Ishikawa (cell line): Measurements from ENCODE around the gene TNIP2.

Experiments used
- CEBPB ChIP-seq: IDR thresholded peaks from 2 replicates; pipeline ENCODE4 v1.6.1; 2012
- CREB1 ChIP-seq: IDR thresholded peaks from 2 replicates; pipeline ENCODE4 v1.6.1; 2012; ENCODE audit warnings: low read depth
- EGR1 ChIP-seq: IDR thresholded peaks from 2 replicates; pipeline ENCODE4 v1.6.1; 2012
- FOXM1 ChIP-seq: IDR thresholded peaks from 2 replicates; pipeline ENCODE4 v1.6.1; 2012; ENCODE audit warnings: low read depth, borderline replicate concordance
- NFIC ChIP-seq: IDR thresholded peaks from 2 replicates; pipeline ENCODE4 v1.6.1; 2012
- RAD21 ChIP-seq: IDR thresholded peaks from 2 replicates; pipeline ENCODE4 v1.6.1; 2012; ENCODE audit warnings: low read depth
- TCF12 ChIP-seq: IDR thresholded peaks from 2 replicates; pipeline ENCODE4 v1.6.1; 2012; ENCODE audit warnings: low read depth
- TEAD4 ChIP-seq: IDR thresholded peaks from 2 replicates; pipeline ENCODE4 v1.6.1; 2012
- ZBTB7A ChIP-seq: IDR thresholded peaks from 2 replicates; pipeline ENCODE4 v1.6.1; 2012; ENCODE audit warnings: low read depth
- TF ChIP-seq, protein P1 (sequence below): IDR thresholded peaks from 2 replicates; pipeline ENCODE4 v1.6.1; 2012
- TF ChIP-seq, protein P2 (sequence below): IDR thresholded peaks from 2 replicates; pipeline ENCODE4 v1.6.1; 2012; ENCODE audit warnings: low read depth, mild to moderate bottlenecking

Gene TNIP2, protein sequence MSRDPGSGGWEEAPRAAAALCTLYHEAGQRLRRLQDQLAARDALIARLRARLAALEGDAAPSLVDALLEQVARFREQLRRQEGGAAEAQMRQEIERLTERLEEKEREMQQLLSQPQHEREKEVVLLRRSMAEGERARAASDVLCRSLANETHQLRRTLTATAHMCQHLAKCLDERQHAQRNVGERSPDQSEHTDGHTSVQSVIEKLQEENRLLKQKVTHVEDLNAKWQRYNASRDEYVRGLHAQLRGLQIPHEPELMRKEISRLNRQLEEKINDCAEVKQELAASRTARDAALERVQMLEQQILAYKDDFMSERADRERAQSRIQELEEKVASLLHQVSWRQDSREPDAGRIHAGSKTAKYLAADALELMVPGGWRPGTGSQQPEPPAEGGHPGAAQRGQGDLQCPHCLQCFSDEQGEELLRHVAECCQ

DNA sequence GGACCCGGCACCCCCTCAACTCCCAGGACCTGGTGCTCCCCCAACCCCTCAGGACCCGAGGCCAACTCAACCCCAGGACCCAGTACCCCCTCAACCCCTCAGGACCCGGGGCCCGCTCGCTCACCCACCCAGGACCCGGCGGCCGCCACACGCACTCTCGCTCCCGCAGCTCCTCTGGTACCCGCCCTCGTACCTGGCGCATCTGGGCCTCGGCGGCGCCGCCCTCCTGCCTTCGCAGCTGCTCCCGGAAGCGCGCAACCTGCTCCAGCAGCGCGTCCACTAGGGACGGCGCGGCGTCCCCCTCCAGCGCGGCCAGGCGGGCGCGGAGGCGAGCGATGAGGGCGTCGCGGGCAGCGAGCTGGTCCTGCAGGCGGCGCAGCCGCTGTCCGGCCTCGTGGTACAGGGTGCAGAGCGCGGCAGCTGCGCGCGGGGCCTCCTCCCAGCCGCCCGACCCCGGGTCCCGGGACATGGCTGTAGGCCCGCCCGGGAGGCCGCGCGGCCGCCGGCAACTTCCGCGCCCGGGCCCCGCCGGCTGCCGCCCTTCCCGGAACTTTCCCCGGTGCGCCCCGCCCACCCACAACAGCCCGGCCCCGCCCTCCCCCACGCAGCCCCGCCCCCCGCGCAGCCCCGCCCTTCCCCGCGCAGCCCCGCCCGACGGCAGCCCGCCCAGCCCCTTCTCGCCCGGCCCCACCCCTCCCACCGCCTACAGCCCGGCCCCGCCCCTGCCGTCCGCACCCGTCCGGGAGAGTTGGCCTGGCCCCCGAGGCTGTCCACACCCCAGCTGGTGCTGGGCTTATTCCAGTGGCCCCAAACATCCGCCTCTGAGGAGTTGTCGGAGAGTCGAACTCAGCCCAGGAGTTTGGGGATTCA, at the start of gene TNIP2:
TNIP2 (minus strand) TSS at position 516 of the 870 bp plus-strand sequence; CDS start at position 469, 47 bp downstream.
- TF ChIP-seq, protein P1, sequence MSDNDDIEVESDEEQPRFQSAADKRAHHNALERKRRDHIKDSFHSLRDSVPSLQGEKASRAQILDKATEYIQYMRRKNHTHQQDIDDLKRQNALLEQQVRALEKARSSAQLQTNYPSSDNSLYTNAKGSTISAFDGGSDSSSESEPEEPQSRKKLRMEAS = peak; percentile 87; the same call in 1 of the 2 replicates
- TF ChIP-seq TEAD4 (no peak), CREB1 (no peak)

DNA sequence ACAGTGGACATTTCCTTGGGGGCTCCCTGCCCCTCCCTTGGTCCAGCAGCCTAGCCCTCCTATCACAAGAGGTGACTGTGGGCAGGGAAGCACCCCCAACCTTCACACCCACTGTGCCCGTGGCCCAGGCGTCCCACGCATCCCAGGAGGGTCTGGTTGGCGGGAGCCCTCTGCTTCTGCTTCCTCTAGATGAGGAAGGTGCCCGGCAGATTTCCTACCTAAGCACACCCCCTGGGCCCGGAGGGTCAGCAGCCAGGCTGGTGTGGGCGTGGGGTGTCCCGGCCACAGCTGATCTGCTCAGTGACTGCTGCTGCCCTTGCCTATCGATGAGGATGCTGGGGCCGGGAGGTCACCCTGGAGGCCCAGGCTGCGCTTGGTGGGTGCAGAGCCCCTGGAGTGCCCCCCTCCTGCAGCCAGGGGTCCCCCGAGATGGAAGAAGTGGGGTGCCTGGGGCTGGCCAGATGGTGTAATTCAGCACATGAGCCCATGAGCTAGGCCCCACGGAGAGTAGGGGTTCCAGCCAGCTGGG, 48.9 kb upstream of the TNIP2 start:
- no peak for TF ChIP-seq FOXM1
- 0 out of 2 replicates have a peak, but pooled peaks have one; percentile 3 for TF ChIP-seq ZBTB7A
- TF ChIP-seq, protein P1 = 0 out of 2 replicates have a peak, but pooled peaks have one; percentile 22

DNA sequence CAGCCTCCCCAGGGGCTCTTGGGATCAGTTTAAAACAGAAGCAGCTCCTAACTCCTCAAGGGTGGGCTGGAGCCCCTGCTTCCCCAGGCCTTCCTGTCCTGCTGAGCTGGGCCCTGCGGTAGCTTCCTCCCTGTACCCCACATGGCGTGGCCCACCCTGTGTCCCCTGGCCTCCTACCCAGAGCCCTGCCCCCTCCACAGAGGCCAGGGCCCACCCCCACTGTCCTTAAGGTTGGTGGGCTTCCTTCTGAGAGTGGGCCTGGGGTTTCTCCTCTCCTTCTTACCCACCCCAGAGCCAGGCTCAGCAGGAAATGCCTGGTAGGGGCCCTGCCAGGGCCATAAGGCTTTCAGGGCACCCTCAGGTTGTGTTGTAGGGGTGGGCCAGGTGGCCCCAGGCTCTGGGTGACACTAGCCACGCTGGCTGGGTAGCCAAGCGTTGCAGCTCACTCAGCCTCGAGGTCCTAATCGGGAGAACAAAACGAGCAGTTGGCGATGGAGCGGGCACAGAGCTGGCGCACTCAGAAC, 48.4 kb upstream of the TNIP2 start:
- TF ChIP-seq TCF12 (no peak), ZBTB7A (0 out of 2 replicates have a peak, but pooled peaks have one; percentile 23)

DNA sequence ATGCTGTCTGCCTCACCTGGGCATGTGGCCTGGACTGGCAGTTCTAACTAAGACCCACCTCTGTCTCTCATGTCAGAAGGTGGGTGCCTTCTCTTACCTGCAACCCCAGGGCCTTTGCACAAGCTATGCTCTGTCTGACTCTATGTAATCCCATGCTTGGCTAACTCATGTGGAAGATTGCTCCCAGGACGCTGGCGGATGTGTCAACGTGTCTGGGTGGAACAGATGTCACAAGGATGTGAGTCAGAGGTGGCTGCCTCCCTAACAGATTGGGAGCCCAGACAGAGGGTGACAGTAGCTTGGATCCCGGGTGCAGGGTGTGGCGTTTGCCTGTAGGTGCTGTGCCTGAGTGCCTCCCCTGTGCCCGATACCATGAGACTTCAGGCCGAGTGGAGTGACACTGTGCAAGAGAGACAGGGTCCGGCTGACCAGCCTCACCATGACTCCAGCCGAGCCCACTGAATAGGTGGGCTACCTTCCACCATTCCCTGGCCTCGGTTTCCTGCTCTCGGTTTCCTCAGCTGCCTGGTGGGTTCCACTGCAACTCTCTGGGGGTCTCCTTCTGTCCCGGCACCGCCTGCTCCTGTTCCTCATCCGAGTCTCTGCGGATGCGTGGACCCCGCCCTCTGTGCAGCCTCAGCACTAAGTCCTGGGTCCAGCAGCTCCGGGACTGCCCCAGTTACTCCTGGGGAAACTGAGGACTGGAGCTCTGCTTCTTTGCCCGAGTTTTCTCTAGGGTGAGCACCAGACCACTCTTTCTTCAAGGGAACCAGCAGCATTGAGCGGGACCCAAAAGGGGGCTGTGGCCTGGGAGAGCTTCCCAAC, 47.7 kb upstream of the TNIP2 start:
- TF ChIP-seq, protein P2, sequence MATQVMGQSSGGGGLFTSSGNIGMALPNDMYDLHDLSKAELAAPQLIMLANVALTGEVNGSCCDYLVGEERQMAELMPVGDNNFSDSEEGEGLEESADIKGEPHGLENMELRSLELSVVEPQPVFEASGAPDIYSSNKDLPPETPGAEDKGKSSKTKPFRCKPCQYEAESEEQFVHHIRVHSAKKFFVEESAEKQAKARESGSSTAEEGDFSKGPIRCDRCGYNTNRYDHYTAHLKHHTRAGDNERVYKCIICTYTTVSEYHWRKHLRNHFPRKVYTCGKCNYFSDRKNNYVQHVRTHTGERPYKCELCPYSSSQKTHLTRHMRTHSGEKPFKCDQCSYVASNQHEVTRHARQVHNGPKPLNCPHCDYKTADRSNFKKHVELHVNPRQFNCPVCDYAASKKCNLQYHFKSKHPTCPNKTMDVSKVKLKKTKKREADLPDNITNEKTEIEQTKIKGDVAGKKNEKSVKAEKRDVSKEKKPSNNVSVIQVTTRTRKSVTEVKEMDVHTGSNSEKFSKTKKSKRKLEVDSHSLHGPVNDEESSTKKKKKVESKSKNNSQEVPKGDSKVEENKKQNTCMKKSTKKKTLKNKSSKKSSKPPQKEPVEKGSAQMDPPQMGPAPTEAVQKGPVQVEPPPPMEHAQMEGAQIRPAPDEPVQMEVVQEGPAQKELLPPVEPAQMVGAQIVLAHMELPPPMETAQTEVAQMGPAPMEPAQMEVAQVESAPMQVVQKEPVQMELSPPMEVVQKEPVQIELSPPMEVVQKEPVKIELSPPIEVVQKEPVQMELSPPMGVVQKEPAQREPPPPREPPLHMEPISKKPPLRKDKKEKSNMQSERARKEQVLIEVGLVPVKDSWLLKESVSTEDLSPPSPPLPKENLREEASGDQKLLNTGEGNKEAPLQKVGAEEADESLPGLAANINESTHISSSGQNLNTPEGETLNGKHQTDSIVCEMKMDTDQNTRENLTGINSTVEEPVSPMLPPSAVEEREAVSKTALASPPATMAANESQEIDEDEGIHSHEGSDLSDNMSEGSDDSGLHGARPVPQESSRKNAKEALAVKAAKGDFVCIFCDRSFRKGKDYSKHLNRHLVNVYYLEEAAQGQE = no peak
- no peak for TF ChIP-seq TCF12

DNA sequence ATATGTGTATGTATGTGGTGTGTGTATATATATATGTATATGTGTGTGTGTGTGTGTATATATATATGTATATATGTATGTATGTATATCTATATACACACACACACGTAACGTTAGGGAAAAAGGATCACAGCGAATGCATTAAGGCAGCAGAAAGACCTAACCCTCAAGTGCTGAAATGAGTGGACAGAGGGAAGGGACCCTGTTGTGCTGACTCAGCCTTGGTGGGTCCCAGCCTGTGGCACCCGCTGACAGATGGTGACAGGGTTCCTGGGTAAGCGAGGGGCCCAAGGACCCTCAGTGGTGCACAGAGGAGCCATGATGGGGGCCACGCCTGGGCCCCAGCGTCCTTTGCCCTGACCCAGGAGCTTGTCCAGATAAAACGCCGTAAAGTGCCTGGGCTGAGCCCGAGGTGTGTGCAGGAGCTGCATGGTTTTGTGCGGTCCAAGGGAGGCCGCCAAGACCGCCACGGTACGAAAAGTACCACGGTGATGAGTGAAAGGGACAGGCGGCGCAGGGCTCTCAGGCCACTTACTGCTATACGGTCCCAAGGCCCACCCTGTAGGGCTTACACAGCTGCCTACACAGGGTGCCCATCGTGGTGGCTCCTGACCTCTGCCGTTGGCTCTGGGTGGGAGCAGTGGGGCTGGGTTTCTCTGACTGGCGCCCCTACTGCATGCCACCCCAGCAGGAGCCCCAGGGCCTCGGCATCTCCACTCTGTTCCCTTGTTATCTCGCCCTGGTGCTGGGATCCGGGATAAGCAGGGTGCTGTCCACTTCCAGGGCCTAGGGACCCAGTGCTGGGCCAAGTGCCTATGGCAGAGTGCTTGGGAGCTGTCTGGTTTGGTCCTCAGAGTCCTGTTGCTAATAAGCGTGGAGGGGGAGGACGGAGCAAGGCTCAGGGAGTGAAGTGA, 46.7 kb upstream of the TNIP2 start:
- TF ChIP-seq EGR1 (no peak), NFIC (no peak), FOXM1 (no peak)

DNA sequence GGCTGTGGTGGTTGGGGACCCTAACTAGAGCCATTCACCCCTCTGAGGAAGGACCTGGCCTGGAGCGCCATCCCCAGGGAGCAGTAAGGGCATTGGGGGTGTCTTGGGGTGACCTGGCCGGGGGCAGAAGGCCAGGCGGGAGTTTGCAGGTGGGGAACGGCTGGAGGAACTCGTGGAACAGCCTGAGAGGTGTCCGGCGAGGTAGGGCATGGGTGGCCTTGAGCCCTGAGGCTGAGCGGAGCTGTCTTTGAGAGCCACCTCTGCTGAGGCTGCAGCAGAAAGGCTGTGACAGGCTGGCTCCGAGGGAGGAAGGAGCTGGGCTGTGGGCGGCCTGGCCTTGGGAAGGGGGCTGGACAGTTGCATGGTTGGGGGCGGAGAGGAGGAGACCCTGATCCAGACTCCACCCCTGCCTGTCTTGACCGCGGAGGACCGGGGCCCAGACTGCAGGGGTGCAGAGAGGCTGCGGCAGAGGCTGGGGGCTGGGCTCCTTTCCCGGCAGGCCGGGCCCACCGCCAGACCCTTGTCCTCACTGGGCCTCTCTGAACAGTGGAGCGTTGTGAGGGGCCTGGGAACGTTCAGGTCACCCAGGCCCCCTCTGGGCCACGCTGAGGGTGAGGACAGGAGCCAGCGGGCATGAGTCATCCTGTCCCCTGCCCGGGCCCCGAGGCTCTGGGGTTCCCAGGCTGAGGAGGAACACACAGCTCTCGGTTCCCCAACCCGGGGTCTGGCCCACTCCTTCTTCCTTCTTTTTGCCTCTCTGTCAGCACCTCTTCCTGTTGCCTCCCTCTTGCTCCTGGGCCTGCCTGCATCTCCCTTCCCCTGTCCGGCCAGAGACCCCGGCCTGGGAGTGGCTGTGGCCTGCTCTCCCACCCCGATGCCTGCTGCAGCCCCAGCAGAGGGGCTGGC, 44.8 kb upstream of the TNIP2 start:
- TF ChIP-seq ZBTB7A = no peak
- TF ChIP-seq TEAD4 = no peak
- TF ChIP-seq, protein P1 = no peak
- TF ChIP-seq RAD21 = no peak
- TF ChIP-seq CEBPB = no peak
- no peak for TF ChIP-seq CREB1
- TF ChIP-seq NFIC = no peak

DNA sequence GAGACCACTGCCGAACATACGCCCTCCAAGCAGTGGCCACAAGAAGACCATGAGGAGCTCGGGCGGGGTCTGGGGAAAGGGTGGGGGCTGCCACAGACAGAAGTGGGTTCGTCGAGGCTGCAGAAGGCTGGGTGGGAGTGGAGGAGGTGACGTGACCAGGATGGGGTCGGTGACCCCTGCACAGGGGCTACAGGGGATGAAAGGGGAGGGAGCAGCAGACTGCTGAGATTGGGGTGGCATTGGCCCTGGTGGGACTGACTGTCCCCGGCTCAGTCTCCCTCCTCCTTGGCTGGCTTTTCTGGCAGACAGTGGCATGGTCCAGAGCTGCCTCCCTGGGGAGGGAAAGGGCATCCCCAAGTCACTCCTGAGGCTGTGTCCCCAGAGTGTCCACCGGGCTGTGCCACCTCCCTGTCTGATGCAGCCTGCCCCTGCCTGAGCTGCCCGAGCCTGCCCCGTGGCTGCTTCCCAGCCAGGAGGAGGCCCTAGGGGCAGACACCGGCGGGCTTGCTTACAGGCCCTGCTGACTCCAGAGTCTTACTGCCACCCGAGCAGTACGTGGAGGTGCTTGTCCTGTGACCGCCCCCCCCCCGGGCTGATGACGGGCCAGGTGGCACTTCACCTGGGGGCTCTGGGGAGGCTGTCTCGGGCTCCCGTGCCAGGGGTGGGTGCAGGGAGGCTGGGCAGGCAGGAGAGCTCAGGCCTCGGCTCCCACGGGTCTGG, 44.0 kb upstream of the TNIP2 start:
- TF ChIP-seq CEBPB (no peak), EGR1 (no peak), RAD21 (peak; percentile 15; the same call in 1 of the 2 replicates)
